CD4-positive, alpha-beta T cell treated with Interleukin-4 for 1 hour (primary cell): ENCODE data around the gene PTPRU.
"Not testable (repeated sequence)": the region's sequence is repeated elsewhere in the genome, so short reads cannot be mapped to it uniquely, and the experiment has no call there.

Source experiments
- DNase-seq, 2 donors: peaks; one replicate each; pipeline ENCODE4 v3.0.0-alpha.2; 2020 to 2022

Gene PTPRU

GRCh38 chr1:29291756-29292155 lies 55.4 kb downstream of the PTPRU start:
- no peak for DNase-seq

- DNase-seq = no peak
Measured at GRCh38 chr1:29292344-29292743, 56.0 kb downstream of the PTPRU start.

- no peak for DNase-seq
Measured at GRCh38 chr1:29297450-29297849, 61.1 kb downstream of the PTPRU start.

GRCh38 chr1:29298246-29298645 lies 61.9 kb downstream of the PTPRU start:
- DNase-seq = no peak

- no peak for DNase-seq
Measured at GRCh38 chr1:29299446-29299845, 63.1 kb downstream of the PTPRU start.

- DNase-seq = not testable (repeated sequence)
Measured at GRCh38 chr1:29301732-29302131, 65.4 kb downstream of the PTPRU start.

- no peak for DNase-seq
Measured at GRCh38 chr1:29303201-29304024, 67.1 kb downstream of the PTPRU start.

- no peak for DNase-seq
Measured at GRCh38 chr1:29304025-29304684, 67.8 kb downstream of the PTPRU start.

- no peak for DNase-seq
Measured at GRCh38 chr1:29305943-29306342, 69.6 kb downstream of the PTPRU start.

GRCh38 chr1:29306471-29307140 lies 70.3 kb downstream of the PTPRU start:
- no peak for DNase-seq

- DNase-seq = no peak
Measured at GRCh38 chr1:29309075-29309474, 72.8 kb downstream of the PTPRU start.

GRCh38 chr1:29309621-29310020 lies 73.3 kb downstream of the PTPRU start:
- no peak for DNase-seq

- DNase-seq = peak in 1 of 2 donors; percentile 0
Measured at GRCh38 chr1:29310616-29311180, 74.4 kb downstream of the PTPRU start.

GRCh38 chr1:29311352-29312030 lies 75.2 kb downstream of the PTPRU start:
- DNase-seq = no peak

GRCh38 chr1:29312469-29313461 lies 76.4 kb downstream of the PTPRU start:
- DNase-seq = no peak

GRCh38 chr1:29314685-29315084 lies 78.4 kb downstream of the PTPRU start:
- not testable (repeated sequence) for DNase-seq

- no peak for DNase-seq
Measured at GRCh38 chr1:29315262-29315661, 78.9 kb downstream of the PTPRU start.

GRCh38 chr1:29315876-29316275 lies 79.6 kb downstream of the PTPRU start:
- DNase-seq = no peak

- no peak for DNase-seq
Measured at GRCh38 chr1:29317063-29317915, 81.0 kb downstream of the PTPRU start.

- DNase-seq = no peak
Measured at GRCh38 chr1:29317916-29318530, 81.7 kb downstream of the PTPRU start.
